GM23338 (cell line): Measurements from ENCODE around the gene PCSK5.

Experiments used
- CTCF ChIP-seq, 2 experiments: fragments of 200-600 bp in 1 of 2; sonication (generic) in 1 of 2; conservative IDR thresholded peaks; 2 replicates each; pipeline versions ENCODE4 v1.5.1 to v1.6.1; 2016 to 2017; ENCODE audit warnings: antibody characterized with exemption in 2 of 2, low read depth in 2 of 2, mild to moderate bottlenecking in 2 of 2, moderate library complexity in 1 of 2
- EZH2 ChIP-seq: fragments of 200-600 bp; sonication (generic); IDR thresholded peaks from one replicate; pipeline ENCODE4 v1.8.0; 2017; ENCODE audit warnings: antibody characterized with exemption, mild to moderate bottlenecking, low read depth; ENCODE audit not compliant: unreplicated experiment
- POLR2AphosphoS5 ChIP-seq: IDR thresholded peaks from 2 replicates; pipeline ENCODE4 v1.6.1; 2016; ENCODE audit warnings: antibody characterized with exemption, low read depth

DNA sequence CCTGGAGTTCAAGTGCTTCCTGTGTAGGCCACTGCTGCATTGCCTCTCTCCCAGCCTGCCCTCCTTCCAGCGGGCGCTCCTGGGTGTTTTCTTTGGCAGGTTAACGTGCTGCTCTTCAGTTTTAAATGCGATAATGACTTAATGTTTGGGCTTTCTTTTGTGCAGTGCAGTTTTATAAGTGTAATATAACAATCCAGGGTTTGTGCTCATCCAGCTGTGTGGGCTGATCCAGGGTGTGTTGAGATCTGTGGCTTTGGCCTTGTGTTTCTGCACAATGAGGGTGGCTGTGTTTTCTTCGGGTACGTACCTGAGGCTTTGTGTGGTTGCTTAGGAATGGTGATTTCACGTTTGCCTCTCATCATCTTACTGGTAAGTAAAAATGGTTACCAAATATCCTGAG, 50.6 kb downstream of the PCSK5 start:
- TF ChIP-seq CTCF (conservative IDR thresholded peaks at IDR 0.05; ENCODE audit: low read depth in 2 of 2) (no peak), POLR2AphosphoS5 (no peak), EZH2 (no peak)
